ENCODE data around the gene KRT4.
"Not testable (repeated sequence)": the region's sequence is repeated elsewhere in the genome, so short reads cannot be mapped to it uniquely, and the experiment has no call there.

The KRT4 gene

DNA sequence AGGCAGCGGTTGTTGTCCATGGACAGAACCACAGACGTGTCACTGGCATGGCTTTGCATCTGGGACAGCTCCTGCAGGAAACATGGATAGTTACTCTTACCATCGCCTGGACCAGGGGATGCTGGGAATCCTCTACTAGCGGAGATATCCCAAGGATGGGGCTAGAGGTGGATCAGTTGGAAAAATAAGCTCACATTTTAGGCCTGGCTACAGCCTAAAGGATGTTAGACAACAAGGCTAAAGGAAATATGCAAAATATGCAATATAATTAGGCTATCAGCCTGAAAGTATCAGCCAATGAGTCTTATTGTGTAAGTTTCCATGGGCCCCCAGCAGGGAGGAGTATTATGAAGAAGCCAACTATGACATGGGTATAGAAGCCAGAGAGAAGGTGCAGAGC lies 41.7 kb downstream of the KRT4 start:
- no peak for DNase-seq

DNA sequence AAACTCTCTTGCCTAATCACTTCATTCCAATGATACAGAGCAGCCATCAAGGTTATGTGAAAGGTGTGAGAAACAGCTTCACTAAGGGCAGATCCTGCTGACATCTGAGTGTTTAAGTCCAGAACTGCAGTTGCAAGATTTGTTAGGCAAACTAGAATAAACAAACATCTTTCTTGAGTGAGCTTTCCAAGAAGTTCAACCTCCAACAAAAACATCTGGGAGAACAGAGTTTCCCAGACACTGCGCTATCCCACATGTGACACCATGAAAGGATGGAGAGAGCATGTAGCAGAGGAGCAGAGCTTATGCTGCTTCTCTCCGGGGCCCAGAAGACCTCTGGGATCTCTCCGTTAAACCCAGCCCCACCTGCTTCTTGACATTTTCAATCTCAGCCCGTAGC lies 42.4 kb downstream of the KRT4 start:
- no peak for DNase-seq

DNA sequence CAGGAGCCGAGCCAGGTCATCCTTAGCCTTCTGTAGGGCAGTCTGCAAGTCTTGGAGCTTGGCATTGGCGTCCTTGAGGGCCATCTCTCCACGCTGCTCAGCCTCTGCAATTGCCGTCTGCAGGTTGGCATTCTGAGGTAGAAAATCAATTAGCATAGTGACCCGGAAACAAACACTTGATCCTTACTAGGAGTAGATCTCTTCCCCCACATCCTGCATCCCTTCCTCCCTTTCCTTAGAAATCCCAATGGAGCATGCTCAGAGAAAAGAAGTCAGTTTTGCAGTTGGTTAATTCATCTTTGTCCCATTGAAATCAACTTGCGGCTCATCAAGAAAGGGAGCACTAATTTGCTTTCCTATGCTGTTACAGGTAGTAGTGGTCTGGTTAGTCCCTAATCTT lies 42.8 kb downstream of the KRT4 start:
- DNase-seq = no peak

- DNase-seq = no peak
These were observed 44.0 kb downstream of the KRT4 start for GRCh38 chr12:52769946-52770345.

GRCh38 chr12:52769354-52769753 lies 44.6 kb downstream of the KRT4 start:
- DNase-seq = no peak

DNA sequence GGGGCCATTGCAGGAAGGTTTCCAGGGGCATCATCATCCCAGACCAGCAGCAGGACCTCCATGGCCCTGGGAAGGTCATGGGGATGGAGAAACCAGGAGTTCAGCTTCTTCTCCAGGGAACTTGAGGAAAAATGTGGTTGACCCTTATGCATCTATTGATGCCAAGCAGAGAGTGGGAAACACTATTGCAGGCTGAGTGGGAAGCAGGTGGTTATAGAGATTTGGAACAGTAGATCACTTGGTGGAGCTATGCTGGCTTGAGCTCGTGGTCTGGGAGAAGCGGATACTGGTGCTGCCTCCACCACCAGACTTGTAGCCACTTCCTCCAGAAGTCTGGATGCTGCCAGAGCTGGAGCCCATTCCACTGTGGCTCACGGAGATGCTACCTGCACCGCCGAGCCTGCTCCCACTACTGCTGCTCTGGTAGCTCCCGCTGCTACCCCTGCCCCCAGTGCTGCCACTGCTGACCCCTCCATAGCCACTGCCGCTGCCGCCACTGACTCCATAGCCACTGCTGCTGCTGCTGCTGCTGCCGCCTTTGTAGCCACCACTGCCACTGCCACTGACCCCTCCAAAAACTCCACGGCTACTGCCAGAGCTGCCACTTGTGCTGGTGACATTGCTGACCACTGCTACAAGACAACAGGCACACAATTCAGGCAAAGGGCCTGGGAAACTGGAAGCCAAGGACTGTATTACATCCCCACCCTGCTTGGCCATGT lies 45.3 kb downstream of the KRT4 start:
- no peak for DNase-seq

DNA sequence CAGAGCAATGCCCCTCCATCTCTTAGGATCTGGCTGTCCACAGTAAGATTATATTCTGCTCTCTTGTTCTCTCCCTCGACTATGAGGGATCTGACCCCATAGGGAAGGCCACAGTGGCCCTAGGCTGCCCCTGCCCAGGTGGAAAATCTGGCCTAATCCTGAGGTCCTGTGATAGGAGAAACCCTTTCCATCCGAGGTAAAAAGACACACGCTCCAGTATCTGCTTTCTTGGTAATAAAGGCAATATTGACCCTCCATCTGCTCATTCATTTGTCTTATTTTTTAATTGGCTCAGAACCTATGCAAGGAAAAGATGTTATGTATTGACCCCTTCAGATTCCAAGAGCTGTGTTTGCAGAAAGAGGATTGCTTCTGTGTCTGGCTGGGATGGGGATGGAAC lies 46.5 kb downstream of the KRT4 start:
- DNase-seq = no peak

DNA sequence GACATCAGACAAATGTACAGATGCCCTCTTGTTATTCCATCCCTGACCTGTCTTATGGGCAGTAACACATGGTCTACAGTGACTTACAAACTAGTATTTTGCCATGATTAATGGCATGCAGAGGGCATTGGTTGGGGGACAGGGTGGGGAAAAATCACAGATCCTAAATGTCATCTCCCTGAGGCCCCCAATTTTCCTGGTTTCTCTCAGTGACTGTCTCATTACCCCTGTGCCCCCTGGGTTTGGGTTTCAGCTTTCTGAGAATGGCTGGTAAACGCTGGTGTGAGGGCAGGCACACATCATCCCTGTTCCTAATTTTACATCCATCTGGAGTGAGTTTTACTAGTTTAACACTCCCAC lies 46.9 kb downstream of the KRT4 start:
- no peak for DNase-seq

GRCh38 chr12:52766351-52767019 lies 47.4 kb downstream of the KRT4 start:
- no peak for DNase-seq

GRCh38 chr12:52765702-52766101 lies 48.2 kb downstream of the KRT4 start:
- no peak for DNase-seq

DNA sequence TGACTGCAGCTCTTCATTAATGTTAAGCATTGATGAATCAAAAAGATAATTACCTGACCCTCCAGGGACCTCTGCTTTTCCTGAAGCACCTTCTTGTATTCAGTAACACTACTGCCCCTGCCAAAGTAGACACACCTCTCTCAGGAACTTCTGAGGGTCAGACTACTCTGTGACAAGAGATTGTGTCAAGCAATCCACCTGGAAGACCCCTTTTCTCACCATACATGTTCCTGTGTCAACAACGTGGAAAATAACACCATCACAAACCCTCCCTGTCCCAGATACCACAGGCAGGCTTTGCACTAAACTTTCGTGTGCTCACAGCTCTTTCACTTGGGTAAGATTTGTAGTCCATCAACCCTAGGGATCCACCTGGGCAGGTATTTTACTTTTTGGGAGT lies 49.9 kb downstream of the KRT4 start:
- DNase-seq = no peak

- DNase-seq = no peak
These were observed 50.8 kb downstream of the KRT4 start for GRCh38 chr12:52763036-52763659.

DNA sequence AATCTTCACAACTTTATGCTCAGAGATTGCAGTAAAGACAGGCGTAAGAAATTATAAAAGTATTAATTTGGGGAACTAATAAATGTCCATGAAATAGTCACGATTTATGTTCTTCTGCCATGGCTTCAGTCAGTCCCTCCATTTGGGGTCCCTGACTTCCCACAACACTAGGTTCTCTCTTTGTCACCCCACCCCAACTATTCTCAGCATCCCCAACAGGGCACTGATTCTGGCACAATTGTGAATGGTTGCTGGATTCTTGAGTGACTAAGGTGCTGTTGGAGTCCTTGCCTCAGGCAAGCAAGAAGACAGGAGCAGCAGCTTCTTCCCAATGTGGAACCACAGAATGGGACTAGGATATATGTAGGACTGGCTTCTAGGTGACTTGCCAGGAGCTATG lies 52.1 kb downstream of the KRT4 start:
- no peak for DNase-seq

DNA sequence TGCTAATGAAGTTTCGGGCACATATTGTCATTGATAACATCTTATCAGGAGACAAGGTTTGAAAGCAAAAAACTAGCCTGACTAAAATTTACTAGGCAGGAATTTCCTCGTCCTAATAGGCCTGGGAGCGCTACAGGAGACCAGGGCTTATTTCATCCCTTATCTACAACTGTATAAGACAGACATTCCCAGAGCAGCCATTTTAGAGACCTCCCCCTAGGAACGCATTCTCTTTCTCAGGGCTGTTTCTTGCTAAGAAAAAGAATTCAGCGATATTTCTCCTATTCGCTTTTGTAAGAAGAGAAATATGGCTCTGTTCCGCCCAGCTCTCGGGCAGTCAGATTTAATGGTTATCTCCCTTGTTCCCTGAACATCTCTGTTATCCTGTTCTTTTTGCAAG lies 52.7 kb downstream of the KRT4 start:
- DNase-seq = not testable (repeated sequence)

DNA sequence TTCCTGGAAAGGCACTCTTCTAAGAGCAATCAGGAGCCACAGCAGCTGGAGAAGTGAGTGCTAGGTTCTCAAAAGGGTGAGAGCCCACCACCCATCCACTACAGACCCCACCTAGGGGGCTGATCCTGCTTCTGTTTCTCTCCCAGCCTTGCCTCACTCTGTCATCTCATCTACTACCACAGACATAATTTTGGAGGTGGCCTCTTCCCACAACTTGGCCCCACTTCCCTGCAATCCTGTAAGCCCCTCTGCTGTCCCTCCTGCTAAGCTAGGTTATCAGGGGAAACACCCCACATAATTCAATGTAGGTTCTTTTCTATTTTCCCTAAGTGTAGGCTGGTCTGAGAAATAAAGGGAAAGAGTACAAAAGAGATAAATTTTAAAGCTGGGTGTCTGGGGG lies 53.3 kb downstream of the KRT4 start:
- no peak for DNase-seq

DNA sequence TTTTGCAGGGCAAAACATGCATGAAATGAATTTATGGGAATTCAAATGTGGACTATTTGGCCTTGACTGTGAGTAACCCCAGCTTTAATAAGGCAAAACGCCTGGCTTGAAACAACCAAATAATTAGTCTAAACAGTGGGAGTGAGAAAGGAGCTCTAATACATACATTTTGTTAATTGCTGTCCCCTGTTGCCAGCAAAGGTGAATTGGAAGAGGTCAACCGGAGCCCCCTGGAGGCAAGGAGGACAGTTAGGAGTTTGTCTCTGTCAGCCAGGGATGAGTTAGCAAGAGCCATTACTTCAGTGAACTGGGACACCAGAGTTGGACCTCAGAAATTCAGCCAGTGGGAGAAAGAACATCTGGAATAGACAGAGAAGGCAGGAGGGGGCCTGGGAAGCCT lies 54.2 kb downstream of the KRT4 start:
- no peak for DNase-seq

DNA sequence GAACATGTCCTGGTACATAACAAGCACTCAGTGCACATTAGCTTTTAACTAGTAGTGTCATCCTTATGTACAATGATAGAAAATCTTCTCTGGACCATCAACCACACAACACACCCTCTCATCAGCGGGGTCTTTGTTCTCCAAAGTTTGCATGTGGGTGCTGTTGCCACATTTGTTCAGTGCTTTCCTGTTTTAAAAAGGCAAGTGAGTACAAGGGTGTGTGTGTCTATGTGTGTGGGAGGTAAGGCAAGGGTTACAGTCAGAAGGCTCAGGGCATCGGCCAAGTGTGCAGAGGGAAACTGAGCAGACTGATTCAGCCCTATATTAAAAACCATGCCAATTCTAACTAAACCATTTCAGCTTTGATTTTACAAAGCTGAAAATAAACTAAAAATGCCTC lies 54.7 kb downstream of the KRT4 start:
- no peak for DNase-seq

- no peak for DNase-seq
These were observed 56.3 kb downstream of the KRT4 start for GRCh38 chr12:52757449-52758176.

Measured in central memory CD4-positive, alpha-beta T cell (primary cell).